Spleen (tissue), 11 donors: ENCODE results near the gene STIM1. TPM values are rescaled to one million over a fixed set of nuclear protein-coding genes. Genes with fewer than 3 reads are reported as not detected.

Experiments
- DNase-seq: peaks from one replicate; pipeline ENCODE4 v3.0.0-alpha.2; 2020
- H3K27ac ChIP-seq, 8 donors: fragments of 200-600 bp; sonication (generic) in 7 of 8; 1 replicate in 4 of 8; 2 replicates in 4 of 8; pipeline versions ENCODE4 v1.5.0 to v1.8.0; 2016 to 2021; ENCODE audit warnings: inconsistent platforms in 4 of 8, mild to moderate bottlenecking in 4 of 8, moderate library complexity in 1 of 8
- H3K27me3 ChIP-seq, 7 donors: fragments of 200-600 bp; sonication (generic) in 6 of 7; replicated peaks in 1 of 7; 1 replicate in 4 of 7; 2 replicates in 3 of 7; pipeline versions ENCODE4 v1.5.0 to v1.8.0; 2016 to 2021; ENCODE audit warnings: inconsistent platforms in 3 of 7, mild to moderate bottlenecking in 1 of 7
- H3K36me3 ChIP-seq, 6 donors: fragments of 200-600 bp; sonication (generic) in 5 of 6; 1 replicate in 4 of 6; 2 replicates in 2 of 6; pipeline versions ENCODE4 v1.5.0 to v1.8.0; 2016 to 2021; ENCODE audit warnings: inconsistent platforms in 2 of 6
- H3K4me1 ChIP-seq, 6 donors: fragments of 200-600 bp; sonication (generic) in 5 of 6; 1 replicate in 3 of 6; 2 replicates in 3 of 6; pipeline versions ENCODE4 v1.5.0 to v1.8.0; 2016 to 2021; ENCODE audit warnings: inconsistent platforms in 3 of 6
- H3K4me3 ChIP-seq, 8 donors: fragments of 200-600 bp; sonication (generic) in 7 of 8; 1 replicate in 4 of 8; 2 replicates in 4 of 8; pipeline versions ENCODE4 v1.5.0 to v1.8.0; 2016 to 2021; ENCODE audit warnings: inconsistent platforms in 4 of 8, mild to moderate bottlenecking in 4 of 8, moderate library complexity in 2 of 8
- H3K9me3 ChIP-seq, 8 donors: fragments of 200-600 bp; sonication (generic) in 7 of 8; 1 replicate in 4 of 8; 2 replicates in 4 of 8; pipeline versions ENCODE4 v1.5.0 to v1.8.0; 2016 to 2021; ENCODE audit warnings: inconsistent platforms in 4 of 8
- CTCF ChIP-seq, 11 experiments: fragments of 200-600 bp in 7 of 11; fragments of 450-650 bp in 4 of 11; sonication (generic) in 4 of 11; IDR thresholded peaks in 8 of 11; conservative IDR thresholded peaks in 3 of 11; 1 replicate in 7 of 11; 2 replicates in 4 of 11; pipeline versions ENCODE4 v1.4.0 to v1.8.0; 2016 to 2021; ENCODE audit warnings: antibody characterized with exemption in 11 of 11, inconsistent platforms in 4 of 11, mild to moderate bottlenecking in 1 of 11
- POLR2A ChIP-seq, 3 donors: fragments of 450-650 bp; IDR thresholded peaks; one replicate each; pipeline ENCODE4 v1.5.1; 2017; ENCODE audit warnings: antibody characterized with exemption in 3 of 3, mild to moderate bottlenecking in 1 of 3
- POLR2AphosphoS5 ChIP-seq, 3 donors: sonication (generic); formaldehyde crosslinking; IDR thresholded peaks; one replicate each; pipeline ENCODE4 v1.5.1; 2017; ENCODE audit warnings: antibody characterized with exemption in 3 of 3
- WGBS, 5 donors: extraction: QIAGEN DNeasy Blood & Tissue Kit in 3 of 5; methylation state at CpG; one replicate each; pipeline versions ENCODE4 v1.1.5 to v1.1.7; 2013 to 2018; 5-methylcytosine and 5-hydroxymethylcytosine counted together
- intact Hi-C: fragments of 100-400 bp; cut with DNase I; formaldehyde crosslinking; loops from one replicate; pipeline ENCODE4 v1.15.0; 2023; ENCODE audit warnings: low total_unique reads
- polyA plus RNA-seq, 3 donors: library from polyadenylated mRNA; stranded (reverse); fragments of 200-250 nt; gene quantifications; one replicate each; pipeline ENCODE4 v1.2.1, GENCODE V29; 2013
- total RNA-seq, 7 donors: library from RNA; depleted of rRNA in 3 of 7; stranded (reverse); fragments of >200 nt in 3 of 7; fragmentation: NEBNext Ultra II Directional in 4 of 7; extraction: Animal tissue kit (Norgen Biotek cat#: 25700) in 4 of 7; gene quantifications; one replicate each; pipeline versions ENCODE4 v1.1.0 to v1.2.1, GENCODE V29; 2016 to 2021
- donor health status: healthy with polysubstance abuse.
- donor health status: DM: no; HTN: no; CAD: no; lungs with moderate emphysema.
- donor health status: DM: no; HTN: no; CAD: no.
- donor health status: Bipolar disorder and iron deficiency.
- donor health status: healthy.
- donor health status: DM: no; HTN: no; CAD: no.
- donor health status: DM: yes; HTN: yes; CAD: no.

Gene STIM1
- total and polyA plus RNA-seq, 10 donors, result 13.0 to 85.2 (median 58.0) TPM

GRCh38 chr11:3903207-3903896 lies 47.9 kb downstream of the STIM1 start:
- no peaks in the 10 kb centered on the region for H3K9me3 ChIP-seq
- no peak for DNase-seq
- H3K4me3 ChIP-seq, result peak overlapping the region in 1 of 8 donors; percentile 25
- intact Hi-C loops, result no loop called here
- peak overlapping the region in 7 of 8 donors; percentile 16 to 79 (median 73) for H3K27ac ChIP-seq
- no peaks in the 10 kb centered on the region for H3K36me3 ChIP-seq
- TF ChIP-seq CTCF (IDR thresholded peaks at IDR 0.05 in 8 of 11, conservative IDR thresholded peaks at IDR 0.05 in 3 of 11) (no peak), POLR2A (IDR thresholded peaks at IDR 0.05) (no peak), POLR2AphosphoS5 (IDR thresholded peaks at IDR 0.05) (no peak)
- 65 to 97% (median 73%) methylated on average over 1 of the region's 1 CpG for WGBS, 5 donors
- peaks cover 47 to 86% (median 78%) of the 10 kb centered on the region in 6 donors for H3K4me1 ChIP-seq
- H3K27me3 ChIP-seq, result no peaks in the 10 kb centered on the region

DNA sequence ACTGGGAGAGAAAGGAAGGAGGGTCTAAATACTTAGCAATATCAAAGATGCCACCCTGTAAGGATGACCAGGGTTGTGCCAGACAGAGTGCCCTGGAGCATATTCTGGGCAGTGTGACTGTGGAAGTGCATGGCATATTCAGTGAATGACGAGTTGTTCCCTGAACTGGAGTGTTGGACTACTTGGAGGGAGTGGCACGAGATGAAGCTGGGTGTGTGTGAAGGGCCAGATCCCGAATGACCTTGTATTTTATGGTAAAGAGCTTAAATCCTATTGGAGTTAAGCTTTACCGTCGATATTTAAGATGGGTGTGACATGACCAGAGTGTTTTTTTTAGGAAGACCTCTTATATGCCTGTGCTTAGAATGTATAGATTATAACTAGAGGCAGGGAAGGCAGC lies 48.8 kb downstream of the STIM1 start:
- WGBS, 5 donors, result 89 to 92% (median 91%) methylated on average over 5 of the region's 5 CpGs
- Histone ChIP-seq H3K9me3 (no peaks in the 10 kb centered on the region), H3K4me3 (no peak overlapping the region), H3K27ac (peak overlapping the region in 5 of 8 donors; percentile 47 to 79 (median 76)), H3K27me3 (no peaks in the 10 kb centered on the region), H3K36me3 (no peaks in the 10 kb centered on the region), H3K4me1 (peaks cover 47 to 94% (median 80%) of the 10 kb centered on the region in 6 donors)
- DNase-seq, result no peak
- intact Hi-C loops, result no loop called here
- no peak for TF ChIP-seq CTCF (IDR thresholded peaks at IDR 0.05 in 8 of 11, conservative IDR thresholded peaks at IDR 0.05 in 3 of 11)
- TF ChIP-seq POLR2A (IDR thresholded peaks at IDR 0.05), result no peak
- no peak for TF ChIP-seq POLR2AphosphoS5 (IDR thresholded peaks at IDR 0.05)

GRCh38 chr11:3905080-3905953 lies 49.9 kb downstream of the STIM1 start:
- intact Hi-C loops, result no loop called here
- H3K4me1 ChIP-seq, result peaks cover 47 to 98% (median 77%) of the 10 kb centered on the region in 6 donors
- H3K9me3 ChIP-seq, result no peaks in the 10 kb centered on the region
- DNase-seq, result no peak
- H3K27ac ChIP-seq, result peak overlapping the region in 6 of 8 donors; percentile 47 to 79 (median 74)
- H3K4me3 ChIP-seq, result peak overlapping the region in 1 of 8 donors; percentile 4
- 32 to 68% (median 50%) methylated on average over 3 of the region's 3 CpGs for WGBS, 5 donors
- no peaks in the 10 kb centered on the region for H3K27me3 ChIP-seq
- no peaks in the 10 kb centered on the region for H3K36me3 ChIP-seq
- peak in 1 of 3 donors; percentile 53 for TF ChIP-seq POLR2AphosphoS5 (IDR thresholded peaks at IDR 0.05)
- TF ChIP-seq CTCF (IDR thresholded peaks at IDR 0.05 in 8 of 11, conservative IDR thresholded peaks at IDR 0.05 in 3 of 11), result no peak

- intact Hi-C loops, result no loop called here
- no peak for DNase-seq
- Histone ChIP-seq H3K9me3 (no peaks in the 10 kb centered on the region), H3K36me3 (no peaks in the 10 kb centered on the region), H3K27ac (peak overlapping the region in 6 of 8 donors; percentile 47 to 79 (median 74)), H3K4me1 (peaks cover 47 to 98% (median 69%) of the 10 kb centered on the region in 6 donors), H3K4me3 (no peak overlapping the region), H3K27me3 (no peaks in the 10 kb centered on the region)
- WGBS, 5 donors, result 86 to 94% (median 93%) methylated on average over 2 of the region's 2 CpGs
- no peak for TF ChIP-seq POLR2A (IDR thresholded peaks at IDR 0.05)
- TF ChIP-seq POLR2AphosphoS5 (IDR thresholded peaks at IDR 0.05), result no peak
- no peak for TF ChIP-seq CTCF (IDR thresholded peaks at IDR 0.05 in 8 of 11, conservative IDR thresholded peaks at IDR 0.05 in 3 of 11)
Observed at GRCh38 chr11:3906166-3906565, 50.7 kb downstream of the STIM1 start.
